HepG2 (cell line): ENCODE results near the gene TSSK3. TPM values are rescaled to one million over a fixed set of nuclear protein-coding genes. Genes with fewer than 3 reads are reported as not detected.
A peak's percentile ranks its signal among the peaks of the same experiment; 100 is the strongest.

Experiments
- ATAC-seq: fragments of 200-7000 bp; cut with Tn5 transposase; 3 replicates; pipeline ENCODE4 v1.9.1; 2020; ENCODE audit warnings: mild to moderate bottlenecking, moderate library complexity
- BruUV-seq: library from RNA; stranded (reverse); fragments of 400-500 nt; replicated peaks from 2 replicates; lab custom pipeline; 2021; lab: Mats Ljungman, UMichigan
- CTCF ChIA-PET: fragments of 300-600 bp; formaldehyde crosslinking; extraction: SDS; loops from one replicate; lab custom pipeline; 2021; ENCODE audit warnings: low total read pairs, inconsistent platforms, low intra/inter-chr PET ratio; lab: Yijun Ruan, JAX
- POLR2A ChIA-PET: fragments of 350-600 bp; sonication (Branson Sonifier 250); formaldehyde crosslinking; loops from one replicate; lab custom pipeline; 2020; ENCODE audit warnings: antibody characterized with exemption, inconsistent platforms; lab: Yijun Ruan, JAX
- DNase-seq: peaks from one replicate; pipeline ENCODE4 v3.0.0-alpha.2; 2015; ENCODE audit warnings: low spot score
- FAIRE-seq: peaks from 3 replicates; lab custom pipeline; 2011; peaks lifted over from hg19 to GRCh38; lab: Jason Lieb, UNC
- H2AFZ ChIP-seq: one replicate; pipeline ENCODE4 v1.6.1; 2011; ENCODE audit warnings: low read length, inconsistent platforms
- H3K27ac ChIP-seq: fragments of 300-600 bp; 3 replicates; pipeline ENCODE4 v1.8.0; 2011; ENCODE audit warnings: mixed run types, mild to moderate bottlenecking, mixed read lengths, low read length, inconsistent platforms; ENCODE audit not compliant: insufficient read depth; ENCODE audit errors: extremely low read length
- H3K27me3 ChIP-seq, 2 experiments: fragments of 200-600 bp in 1 of 2; 2 replicates in 1 of 2; 3 replicates in 1 of 2; pipeline versions ENCODE4 v1.6.0 to v1.8.0; 2011; ENCODE audit warnings: low read length in 2 of 2, mild to moderate bottlenecking in 2 of 2, moderate library complexity in 2 of 2, inconsistent platforms in 1 of 2; ENCODE audit not compliant: insufficient read depth in 2 of 2, control insufficient read depth in 1 of 2
- H3K36me3 ChIP-seq, 2 experiments: fragments of 200-600 bp in 1 of 2; replicated peaks in 1 of 2; 2 replicates in 1 of 2; 3 replicates in 1 of 2; pipeline versions ENCODE4 v1.5.1 to v1.8.0; 2011; ENCODE audit warnings: low read length in 2 of 2, inconsistent platforms in 1 of 2; ENCODE audit not compliant: insufficient read depth in 2 of 2, control insufficient read depth in 1 of 2
- H3K4me1 ChIP-seq: 2 replicates; pipeline ENCODE4 v1.5.1; 2012; ENCODE audit warnings: low read length, inconsistent platforms; ENCODE audit not compliant: insufficient read depth
- H3K4me2 ChIP-seq: 2 replicates; pipeline ENCODE4 v1.6.0; 2011; ENCODE audit warnings: low read depth, low read length, inconsistent platforms
- H3K4me3 ChIP-seq, 3 experiments: fragments of 200-600 bp in 1 of 3; sonication (generic), shearing (Covaris generic) in 1 of 3; replicated peaks in 1 of 3; 2 replicates each; pipeline ENCODE4 v1.5.1; 2011 to 2016; ENCODE audit warnings: low read length in 3 of 3, inconsistent platforms in 2 of 3, low read depth in 2 of 3, mild to moderate bottlenecking in 2 of 3, control low read depth in 1 of 3, mixed read lengths in 1 of 3; ENCODE audit not compliant: insufficient read depth in 1 of 3
- H3K79me2 ChIP-seq: one replicate; pipeline ENCODE4 v1.6.1; 2011; ENCODE audit warnings: low read length, inconsistent platforms; ENCODE audit not compliant: insufficient read depth
- H3K9ac ChIP-seq: 2 replicates; pipeline ENCODE4 v1.6.0; 2011; ENCODE audit warnings: mild to moderate bottlenecking, low read depth, low read length, inconsistent platforms; ENCODE audit not compliant: insufficient read depth
- H3K9me3 ChIP-seq: 2 replicates; pipeline ENCODE4 v1.5.1; 2012; ENCODE audit warnings: mild to moderate bottlenecking, low read length
- H4K20me1 ChIP-seq: 2 replicates; pipeline ENCODE4 v1.6.0; 2011; ENCODE audit warnings: inconsistent platforms, mild to moderate bottlenecking, low read length, moderate library complexity; ENCODE audit not compliant: insufficient read depth
- POLR2G ChIP-seq: fragments of 200-400 bp; formaldehyde crosslinking; IDR thresholded peaks from 2 replicates; pipeline ENCODE4 v1.6.1; 2018; ENCODE audit warnings: mild to moderate bottlenecking, low read depth, low read length, moderate library complexity
- RBFOX2 ChIP-seq: fragments of 200-400 bp; formaldehyde crosslinking; IDR thresholded peaks from 2 replicates; pipeline ENCODE4 v1.6.1; 2017; ENCODE audit warnings: low read depth, mild to moderate bottlenecking, low read length
- RBM22 ChIP-seq: fragments of 200-400 bp; formaldehyde crosslinking; optimal IDR thresholded peaks from 2 replicates; pipeline ENCODE3; 2017; ENCODE audit warnings: mild to moderate bottlenecking, low read length, moderate library complexity
- SPEN ChIP-seq: sonication (generic); formaldehyde crosslinking; IDR thresholded peaks from 2 replicates; pipeline ENCODE4 v1.5.1; 2020; ENCODE audit warnings: low read depth, mild to moderate bottlenecking, missing genetic modification reagents
- ZNF841 ChIP-seq: sonication (generic); formaldehyde crosslinking; IDR thresholded peaks from 2 replicates; pipeline ENCODE4 v1.8.1; 2023; ENCODE audit warnings: missing genetic modification reagents, borderline replicate concordance
- WGBS: methylation state at CpG from one replicate; pipeline ENCODE4 v1.1.6; 2017; ENCODE audit warnings: low lambda C conversion rate; 5-methylcytosine and 5-hydroxymethylcytosine counted together
- in situ Hi-C: cut with HindIII; loops from 2 replicates; pipeline ENCODE4 v1.10.0; 2017; ENCODE audit warnings: low pct_unique_long_range_greater_than_20kb; ENCODE audit not compliant: extremely low pct_ligation_motif_present
- intact Hi-C: fragments of 100-400 bp; cut with micrococcal nuclease; formaldehyde crosslinking; loops from one replicate; pipeline ENCODE4 v1.10.0; 2022; ENCODE audit not compliant: unreplicated experiment
- polyA plus RNA-seq, 8 experiments: library from polyadenylated mRNA; depleted of rRNA in 3 of 8; stranded (reverse) in 7 of 8; unstranded in 1 of 8; fragments of >200 nt; fragmentation: Illumina TruSeq in 4 of 8; extraction: Trizol in 4 of 8; gene quantifications; 2 replicates each; pipeline versions ENCODE4 v1.2.1 to v1.2.3, GENCODE V29; 2011 to 2016; ENCODE audit warnings: low read depth in 4 of 8, missing spikeins in 1 of 8, mixed read lengths in 1 of 8; ENCODE audit not compliant: insufficient read depth in 1 of 8
- total RNA-seq, 5 experiments: library from RNA; depleted of rRNA; stranded (reverse); fragments of >200 nt; fragmentation: Illumina TruSeq; extraction: Trizol; gene quantifications; 2 replicates each; pipeline ENCODE4 v1.2.3, GENCODE V29; 2016; ENCODE audit warnings: low read depth in 1 of 5

The TSSK3 gene
- total and polyA plus RNA-seq, 2 of the 13 experiments (the other 11 are each of a cell fraction or from before 2014, with no cell fraction given) = 1.0 to 1.1 TPM

- H3K4me2 ChIP-seq = no peak overlapping the region
- no peak for DNase-seq
- H4K20me1 ChIP-seq = peaks cover 14% of the 10 kb centered on the region
- H3K9ac ChIP-seq = no peak overlapping the region
- no peaks in the 10 kb centered on the region for H3K9me3 ChIP-seq
- intact Hi-C loops (loop anchor here (10.0 kb wide), 1 partner anchor 64 kb away; the partner anchor contains the start of gene BSDC1), in situ Hi-C loops (no loop called here)
- H3K4me1 ChIP-seq = peaks cover 19% of the 10 kb centered on the region
- BruUV-seq = no TSS peak
- no peak overlapping the region for H3K4me3 ChIP-seq
- CTCF ChIA-PET = no interaction called here
- H3K27ac ChIP-seq = no peak overlapping the region
- POLR2A ChIA-PET = interaction anchor here (1.0 to 4.8 kb wide), 6 partner anchors 8 to 90 kb away, joined by 3 to 84 read pairs (median 18); partner anchors contain the start of gene BSDC1
- H3K79me2 ChIP-seq = peaks cover 14% of the 10 kb centered on the region
- no peak for FAIRE-seq
- H3K27me3 ChIP-seq = no peaks in the 10 kb centered on the region
- no peak for ATAC-seq
- H3K36me3 ChIP-seq = peaks cover 44 to 80% of the 10 kb centered on the region in 2 experiments
- H2AFZ ChIP-seq = no peak overlapping the region
- TF ChIP-seq ZNF841 (CRISPR knock-in tag) (no peak), RBFOX2 (0 out of 2 replicates have a peak, but pooled peaks have one; percentile 20)
- 100% methylated on average over 4 of the region's 12 CpGs for WGBS
Observed at GRCh38 chr1:32330558-32331151, 31.7 kb upstream of the TSSK3 start.

GRCh38 chr1:32331549-32331948, 30.8 kb upstream of the TSSK3 start:
- in situ Hi-C loops = no loop called here
- H3K27ac ChIP-seq = no peak overlapping the region

More at GRCh38 chr1:32331549-32331948, 30.8 kb upstream of the TSSK3 start:
- ChIA-PET CTCF (no interaction called here), POLR2A (interaction anchor here (1.1 to 4.8 kb wide), 8 partner anchors 9 to 131 kb away, joined by 3 to 84 read pairs (median 8); partner anchors contain the start of genes BSDC1, CCDC28B and HDAC1)
- WGBS = 99% methylated on average over 9 of the region's 12 CpGs
- intact Hi-C loops = loop anchor here (10.0 kb wide), 1 partner anchor 63 kb away; the partner anchor contains the start of gene BSDC1
- peaks cover 14% of the 10 kb centered on the region for H3K79me2 ChIP-seq
- peaks cover 21% of the 10 kb centered on the region for H3K4me1 ChIP-seq
- no peak for DNase-seq
- H3K9ac ChIP-seq = no peak overlapping the region
- BruUV-seq = no TSS peak
- no peaks in the 10 kb centered on the region for H3K9me3 ChIP-seq
- no peak overlapping the region for H3K4me2 ChIP-seq
- no peaks in the 10 kb centered on the region for H3K27me3 ChIP-seq
- H3K4me3 ChIP-seq = no peak overlapping the region
- peak; percentile 66 for TF ChIP-seq RBM22
- TF ChIP-seq SPEN (CRISPR knock-in tag) = no peak
- TF ChIP-seq POLR2G = 0 out of 2 replicates have a peak, but pooled peaks have one; percentile 21
- FAIRE-seq = no peak
- H4K20me1 ChIP-seq = peaks cover 14% of the 10 kb centered on the region
- no peak for ATAC-seq
- H2AFZ ChIP-seq = no peak overlapping the region
- H3K36me3 ChIP-seq = peaks cover 44 to 75% of the 10 kb centered on the region in 2 experiments
